Measurements from ENCODE around the gene DCAF12.

The DCAF12 gene

DNA sequence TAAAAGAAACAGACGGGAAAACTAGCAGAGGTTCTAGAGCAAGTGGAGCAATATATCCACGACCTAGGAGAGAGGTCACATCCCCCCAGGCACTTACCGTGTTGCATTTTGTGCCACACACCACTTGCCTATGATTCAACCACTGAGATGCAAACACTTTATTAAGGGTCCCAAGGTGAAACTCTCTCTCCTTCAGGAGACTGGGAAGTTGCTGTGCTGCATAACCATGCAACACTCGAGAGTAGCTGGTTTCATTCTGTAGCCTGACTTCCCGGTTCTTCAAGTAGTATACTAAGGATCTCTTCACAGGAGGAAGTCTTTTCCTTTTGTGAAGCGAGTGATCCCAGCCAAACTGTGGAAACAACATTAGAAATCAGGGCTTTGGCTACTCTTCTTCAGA, 1.6 kb downstream of the DCAF12 start:
- no peak for DNase-seq

DNA sequence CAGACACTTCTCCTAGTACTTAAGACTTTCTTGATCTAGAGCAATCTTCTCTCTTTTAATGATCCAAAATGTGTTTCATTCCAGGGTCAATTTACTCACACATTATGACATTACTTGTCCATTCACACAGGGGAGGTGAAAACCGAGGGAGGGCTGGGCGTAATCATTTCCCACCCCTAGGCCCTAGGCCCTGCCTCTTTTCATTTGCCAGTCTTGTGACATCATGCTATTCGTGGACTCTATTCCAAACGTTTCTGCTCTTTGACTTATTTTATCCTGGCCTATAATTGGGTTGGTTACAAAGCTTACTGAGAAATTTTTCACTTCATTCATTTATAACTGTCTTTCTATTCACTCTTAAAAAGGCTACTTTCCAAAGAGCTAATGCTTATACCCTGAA, 2.4 kb downstream of the DCAF12 start:
- DNase-seq: no peak

DNA sequence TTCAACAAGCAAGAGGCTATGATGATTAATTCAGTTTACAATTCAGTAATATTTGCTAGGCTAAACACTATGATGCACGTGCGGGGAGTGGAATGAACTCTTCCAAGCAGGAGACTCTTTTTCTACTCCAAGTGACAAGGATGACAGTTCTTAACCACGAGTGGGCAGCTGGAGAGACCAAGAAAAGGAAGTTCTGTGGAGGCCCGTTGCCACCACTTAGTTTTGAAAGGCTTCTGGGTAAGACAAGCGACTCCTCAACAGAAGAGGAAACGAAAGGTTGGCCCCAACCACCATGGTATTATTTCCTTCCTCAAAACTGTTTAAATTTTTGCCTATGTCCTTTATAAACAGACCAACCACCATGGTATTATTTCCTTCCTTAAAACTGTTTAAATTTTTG, 2.8 kb downstream of the DCAF12 start:
- no peak for DNase-seq

DNA sequence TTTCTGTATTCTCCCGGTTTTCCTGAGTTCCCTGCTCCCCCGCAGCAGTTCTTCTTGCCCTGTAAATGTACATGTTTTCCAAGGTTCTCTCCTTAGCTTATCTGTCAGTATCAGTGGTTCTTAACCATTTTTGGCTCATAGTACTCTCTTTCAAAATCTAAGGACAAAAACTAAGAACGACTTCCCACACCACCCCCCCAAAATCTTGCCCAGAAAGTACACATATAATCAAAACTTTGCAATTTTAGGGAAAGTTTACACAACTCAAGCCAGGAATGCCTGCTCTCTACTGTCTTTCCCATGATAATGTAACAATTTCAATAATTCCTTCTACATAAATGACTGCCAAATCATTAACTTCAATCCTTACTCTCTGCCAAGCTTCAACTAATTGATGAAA, 4.5 kb downstream of the DCAF12 start:
- no peak for DNase-seq

DNA sequence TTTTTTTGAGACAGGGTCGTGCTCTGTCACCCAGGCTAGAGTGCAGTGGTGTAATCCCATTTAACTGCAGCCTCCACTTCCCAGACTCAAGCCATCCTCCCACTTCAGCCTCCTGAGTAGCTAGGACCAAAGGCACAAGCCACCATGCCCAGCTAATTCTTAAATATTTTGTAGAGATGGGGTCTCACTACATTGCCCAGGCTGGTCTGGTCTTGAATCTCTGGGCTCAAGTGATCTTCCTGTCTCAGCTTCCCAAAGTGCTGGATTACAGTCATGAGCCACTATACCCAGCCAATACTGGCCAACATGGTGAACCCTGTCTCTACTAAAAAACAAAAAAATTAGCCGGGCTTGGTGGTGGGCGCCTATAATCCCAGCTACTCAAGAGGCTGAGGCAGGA, 6.8 kb downstream of the DCAF12 start:
- no peak for DNase-seq

DNA sequence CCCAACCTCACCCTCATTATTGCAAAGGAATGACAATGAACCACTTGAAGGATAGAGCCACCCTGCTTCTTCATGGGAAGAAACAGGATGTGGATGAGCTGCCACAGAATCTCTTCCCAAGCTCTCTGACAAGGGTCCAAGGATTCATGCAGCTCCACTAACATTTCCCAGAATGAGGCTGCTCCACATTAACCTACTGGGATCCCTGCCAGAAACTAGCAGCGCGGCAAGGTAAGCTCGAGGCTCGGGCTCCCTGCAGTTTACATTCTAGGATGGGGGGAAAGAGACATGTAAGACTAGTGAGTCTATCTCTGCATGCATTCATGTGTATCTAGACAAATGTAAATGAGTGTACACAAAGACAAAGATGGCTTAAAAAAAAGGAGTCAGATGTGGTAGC, 12.1 kb downstream of the DCAF12 start:
- no peak for DNase-seq

DNA sequence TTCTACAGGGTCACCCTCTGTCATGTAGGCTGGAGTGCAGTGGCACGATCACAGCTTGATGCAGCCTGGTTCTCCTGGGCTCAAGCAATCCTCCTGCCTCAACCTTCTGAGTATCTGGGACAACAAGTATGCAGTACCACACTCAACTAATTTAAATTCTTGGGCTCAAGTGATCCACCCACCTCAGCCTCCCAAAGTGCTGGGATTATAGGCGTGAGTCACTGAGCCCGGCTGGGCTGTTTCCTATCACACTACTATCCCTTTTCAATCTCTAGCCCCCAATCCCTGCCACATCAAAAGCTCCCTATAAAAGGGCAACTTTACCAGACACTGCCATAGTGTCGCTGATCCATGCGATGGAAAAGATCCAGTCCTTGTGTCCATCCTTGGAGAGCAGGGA, 20.4 kb downstream of the DCAF12 start:
- DNase-seq: no peak

DNA sequence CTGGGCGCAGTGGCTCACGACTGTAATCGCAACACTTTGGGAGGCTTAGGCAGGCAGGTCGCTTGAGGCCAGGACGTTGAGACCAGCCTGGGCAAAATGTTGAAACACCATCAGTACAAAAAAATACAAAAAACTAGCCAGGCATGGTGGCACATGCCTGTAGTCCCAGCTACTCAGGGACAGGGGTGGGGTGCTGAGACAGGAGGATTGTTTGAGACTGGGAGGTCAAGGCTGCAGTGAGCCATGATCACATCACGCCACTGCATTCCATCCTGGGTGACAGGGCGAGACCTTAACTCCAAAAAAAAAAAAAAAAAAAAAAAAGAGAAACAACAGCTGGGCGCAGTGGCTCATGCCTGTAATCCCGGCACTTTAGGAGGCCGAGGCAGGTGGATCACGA, 23.7 kb downstream of the DCAF12 start:
- DNase-seq: no peak

DNA sequence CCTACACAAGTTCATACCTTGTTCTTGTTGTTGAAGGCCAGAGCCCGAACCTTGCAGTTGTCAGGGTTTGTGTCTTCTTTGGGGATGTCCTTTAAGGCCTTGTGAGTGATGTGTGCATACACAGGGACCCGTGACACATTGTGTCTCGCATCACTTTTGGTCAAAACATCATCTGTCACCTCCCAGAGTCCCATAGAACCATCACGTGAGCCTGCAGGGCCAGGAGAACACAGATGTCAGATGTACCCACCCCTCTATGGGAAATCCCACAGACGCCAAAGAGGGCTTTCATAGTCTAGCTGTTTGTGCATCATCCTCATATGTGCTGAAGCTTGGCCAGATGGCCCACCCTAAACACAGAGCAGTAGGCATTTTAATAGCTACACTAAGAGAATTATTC, 28.2 kb downstream of the DCAF12 start:
- DNase-seq: peak; percentile 90

DNA sequence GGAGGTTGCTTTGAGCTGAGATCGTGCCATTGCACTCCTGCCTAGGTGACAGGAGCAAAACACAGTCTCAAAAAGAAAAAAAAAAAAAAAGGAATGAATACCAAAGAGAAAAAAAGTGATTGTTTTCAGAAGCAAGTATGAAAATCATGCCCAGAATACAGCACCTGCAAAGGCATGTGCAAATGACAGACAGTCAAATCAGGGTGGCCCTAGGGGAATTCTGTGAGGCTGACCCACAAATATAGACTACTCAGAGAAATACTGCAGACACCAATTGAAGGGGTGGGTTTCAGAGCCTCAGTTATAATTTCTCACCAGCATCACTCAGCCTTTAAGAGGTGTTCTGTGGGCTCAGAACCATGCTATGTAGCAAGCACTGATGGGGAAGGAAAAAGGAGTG, 28.6 kb downstream of the DCAF12 start:
- no peak for DNase-seq

DNA sequence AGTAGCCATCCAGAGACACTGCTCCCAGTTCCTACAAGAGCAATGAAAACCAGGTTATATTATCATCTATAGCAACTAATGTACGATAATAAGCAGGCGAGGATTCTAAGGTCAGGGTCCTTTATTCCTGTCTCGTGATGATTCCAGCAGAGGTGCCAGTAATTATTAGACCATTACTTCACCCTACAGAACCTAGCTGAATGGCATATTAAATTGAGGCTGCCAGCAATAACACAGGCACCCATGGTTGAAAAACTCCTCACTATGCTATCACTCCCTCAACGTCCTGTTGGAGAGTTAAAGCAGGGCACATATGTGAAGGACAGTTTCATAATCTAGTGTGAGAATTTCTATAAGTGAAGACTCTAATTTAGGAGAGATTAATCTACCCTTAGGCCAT, 29.7 kb downstream of the DCAF12 start:
- DNase-seq: no peak

DNA sequence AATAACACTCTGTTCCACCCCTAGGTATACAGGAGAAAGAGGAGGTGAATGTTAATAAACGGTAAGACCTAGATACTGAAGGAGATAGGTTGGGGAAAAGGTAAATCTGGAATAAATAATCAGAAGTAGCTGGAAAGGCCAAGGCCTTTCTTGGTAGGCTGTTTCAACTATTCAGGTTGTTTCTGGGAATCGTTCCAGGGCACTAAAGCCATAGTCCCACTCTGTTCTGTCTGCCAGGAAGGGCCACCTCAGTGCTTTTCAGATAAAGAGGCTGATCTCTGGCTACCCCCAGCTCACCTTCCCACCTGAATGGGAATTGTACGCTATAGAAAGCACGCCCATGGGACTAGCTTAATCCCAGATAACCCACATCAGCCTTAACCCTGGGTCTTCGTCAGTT, 32.9 kb downstream of the DCAF12 start:
- DNase-seq: no peak

DNA sequence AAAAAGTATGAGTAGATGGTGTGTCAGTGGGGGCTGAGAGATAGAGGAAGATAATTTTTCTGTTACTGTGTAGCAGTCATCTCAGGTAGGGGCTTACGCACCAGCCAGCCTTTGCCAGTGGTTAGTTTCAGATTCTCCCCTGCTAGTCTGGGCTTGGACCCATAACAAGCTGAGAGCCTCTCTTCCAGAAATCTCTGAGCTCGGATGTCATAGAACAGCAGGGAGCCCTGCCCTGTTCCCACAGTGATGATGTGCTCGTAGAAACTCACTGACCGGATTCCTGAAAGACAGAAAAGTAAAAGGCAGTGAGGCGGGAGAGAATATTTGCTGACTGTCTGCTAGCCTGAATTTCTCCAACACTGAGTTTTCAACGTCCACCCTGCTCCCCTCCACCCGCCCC, 37.2 kb downstream of the DCAF12 start:
- DNase-seq: no peak

DNA sequence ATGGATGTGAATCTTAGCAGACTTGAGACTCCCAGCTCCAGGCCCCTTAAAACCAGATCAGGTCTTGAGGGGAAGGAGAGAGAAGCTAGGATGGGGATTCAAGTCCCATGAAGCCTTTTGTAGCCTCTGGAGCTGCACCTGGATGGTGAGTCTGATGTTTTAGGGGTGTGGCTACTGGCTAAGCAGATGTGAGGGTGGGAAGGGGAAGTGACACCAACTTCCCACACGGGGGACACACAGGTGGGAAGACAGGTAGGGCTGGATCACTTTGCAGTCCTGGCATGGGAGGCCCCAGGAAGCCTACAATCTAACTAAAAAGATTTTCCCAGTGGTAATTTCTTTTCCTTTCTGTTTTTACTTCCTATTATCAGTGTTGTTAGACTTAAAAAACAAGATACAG, 39.1 kb downstream of the DCAF12 start:
- no peak for DNase-seq

DNA sequence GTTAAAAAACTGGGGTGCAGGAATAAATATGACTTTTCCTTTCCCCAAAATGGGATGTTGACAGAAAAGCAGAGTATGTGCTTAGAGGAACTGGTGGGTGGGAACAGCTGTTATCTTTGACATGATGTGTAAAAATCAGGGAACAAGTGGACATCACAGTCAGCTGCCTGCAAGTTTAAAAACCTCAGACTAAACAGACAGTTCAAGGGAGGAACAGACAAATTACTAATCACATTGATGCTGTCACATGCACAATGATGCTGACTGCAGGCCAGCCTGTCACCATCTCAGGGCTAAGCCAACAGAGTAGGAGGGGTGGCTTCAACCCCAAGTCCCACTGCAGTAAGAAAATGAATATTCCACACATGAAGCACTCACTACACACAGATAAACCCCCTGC, 39.6 kb downstream of the DCAF12 start:
- DNase-seq: no peak

DNA sequence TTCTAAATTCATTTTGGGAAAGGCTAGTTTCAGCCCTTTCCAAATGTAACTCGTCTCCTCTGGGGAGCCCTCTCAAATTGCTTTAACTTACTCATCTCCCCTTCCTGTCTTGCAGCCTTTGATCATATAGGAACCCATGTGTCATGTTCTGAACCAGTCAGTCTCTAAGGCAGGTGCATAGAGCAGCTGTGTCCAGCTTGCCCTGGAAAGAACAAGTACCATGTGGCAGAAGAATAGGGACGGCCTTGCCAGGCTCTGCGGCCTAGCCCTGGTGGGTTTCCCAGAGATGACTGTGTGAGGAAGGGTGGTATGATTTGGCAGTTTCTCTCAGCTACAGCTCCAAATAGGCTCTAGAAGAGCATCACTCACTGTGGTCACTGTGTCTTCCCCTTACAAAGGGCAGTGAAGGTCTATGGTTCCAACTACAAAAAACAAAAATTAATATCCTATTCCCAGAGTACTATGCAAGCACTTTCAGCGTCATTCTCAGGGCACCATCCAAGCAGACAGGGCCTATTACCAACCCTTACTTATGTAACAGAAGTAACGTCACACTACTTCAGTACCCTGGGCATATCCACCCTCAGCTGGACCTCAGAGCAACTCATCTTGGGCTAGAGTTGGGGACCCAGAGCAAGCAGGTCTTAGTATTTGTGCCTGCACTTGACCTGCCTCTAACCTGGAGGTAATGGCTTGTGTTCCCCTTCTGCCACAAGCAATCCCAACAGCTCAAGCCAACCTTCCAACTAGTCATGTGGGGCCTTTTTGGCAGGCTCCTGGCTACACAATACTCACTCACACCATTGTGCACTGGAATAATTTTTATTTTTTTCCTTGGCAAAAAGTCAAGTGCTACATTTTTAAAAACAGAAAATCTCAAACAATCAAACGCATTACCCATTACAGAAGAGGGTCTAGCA, 40.7 kb downstream of the DCAF12 start:
- no peak for DNase-seq

DNA sequence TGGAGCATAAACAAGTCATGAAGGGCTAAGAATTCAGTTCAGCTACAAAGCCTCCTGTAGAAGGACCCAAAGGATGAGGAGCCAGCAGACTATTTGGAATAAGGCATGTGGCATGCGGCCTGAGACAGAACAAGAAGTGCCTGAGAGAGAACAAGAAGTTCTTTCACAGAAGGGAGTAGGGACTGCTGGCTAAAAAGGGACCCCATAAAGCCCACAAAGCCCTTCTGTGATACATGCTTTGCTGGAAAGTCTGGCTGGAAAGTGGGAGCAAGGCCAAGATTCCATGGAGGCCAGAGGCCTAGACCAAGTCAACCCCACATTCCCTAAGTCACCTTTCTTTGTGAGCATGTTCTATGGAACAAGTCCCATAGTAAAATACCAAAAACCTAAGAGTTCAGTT, 41.9 kb downstream of the DCAF12 start:
- DNase-seq: no peak

DNA sequence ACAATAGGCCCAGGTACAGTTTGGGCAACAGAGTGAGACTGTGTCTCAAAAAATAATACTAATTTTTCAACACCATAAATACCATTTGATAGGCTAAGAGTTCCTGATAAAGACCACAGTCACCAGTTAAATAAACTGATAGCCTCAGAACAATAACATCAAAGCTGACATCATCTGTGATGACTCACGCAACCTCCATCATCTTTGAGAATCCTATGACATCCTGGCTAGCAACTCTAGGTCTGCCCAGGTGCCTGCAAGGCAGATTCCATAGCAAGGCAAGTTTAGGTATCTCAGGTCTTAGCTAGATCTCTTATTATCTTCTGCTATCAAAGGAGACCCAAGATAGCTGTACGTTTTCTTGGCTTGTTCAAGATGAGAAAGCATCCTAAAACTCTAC, 47.3 kb downstream of the DCAF12 start:
- DNase-seq: no peak

DNA sequence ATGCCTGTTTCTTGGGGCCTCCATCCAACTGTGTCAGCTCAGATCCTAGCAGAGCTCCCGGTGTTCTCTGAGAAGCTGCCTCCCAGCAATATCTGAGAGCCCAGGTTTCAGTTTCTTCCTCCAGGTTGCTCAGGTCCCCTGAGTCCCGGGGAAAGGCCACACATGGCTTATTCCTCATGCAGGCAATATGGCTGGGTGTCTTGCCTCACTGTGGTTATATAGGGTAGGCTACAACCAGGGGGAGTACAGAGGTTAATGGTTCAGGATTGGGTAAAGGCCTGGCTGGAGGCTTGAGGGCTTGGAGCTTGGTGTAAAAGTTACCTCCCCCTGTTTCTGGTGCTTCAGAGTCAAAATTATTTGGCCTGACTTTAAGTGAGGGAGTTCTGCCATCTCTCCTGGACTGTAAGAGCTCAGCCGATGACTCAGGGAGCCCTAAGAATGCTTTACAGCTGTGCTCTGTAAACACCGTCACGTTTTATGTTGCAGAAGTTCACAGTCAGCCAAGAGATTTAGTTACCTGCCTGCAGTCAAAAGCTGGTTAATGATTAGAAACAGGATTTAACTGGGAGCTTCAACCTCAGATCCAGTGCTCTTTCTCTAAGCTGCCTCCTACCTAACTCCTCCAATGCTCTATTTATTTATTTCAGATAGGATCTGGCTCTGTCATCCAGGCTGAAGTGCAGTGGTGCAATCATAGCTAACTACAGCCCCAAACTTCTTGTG, 53.5 kb downstream of the DCAF12 start:
- DNase-seq: no peak

DNA sequence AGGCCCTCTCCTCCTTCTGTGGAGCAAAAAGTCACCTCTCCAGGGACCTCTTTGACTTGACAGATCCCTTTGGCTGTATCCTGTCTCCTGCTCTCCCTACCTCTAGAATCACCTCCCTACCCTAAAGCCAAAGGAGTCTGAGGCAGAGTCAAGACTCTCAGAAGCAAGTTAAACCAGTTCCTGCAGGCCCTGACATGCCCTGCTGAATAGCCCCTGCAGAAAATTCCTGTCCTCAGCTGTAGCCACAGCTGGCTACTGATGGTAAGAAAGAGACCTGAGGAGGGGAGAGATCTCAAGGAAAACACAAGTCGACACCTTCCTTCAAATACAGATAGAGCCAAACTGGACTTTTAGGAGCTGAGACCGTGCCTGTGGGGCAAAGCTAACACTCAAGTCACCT, 54.1 kb downstream of the DCAF12 start:
- no peak for DNase-seq

DNA sequence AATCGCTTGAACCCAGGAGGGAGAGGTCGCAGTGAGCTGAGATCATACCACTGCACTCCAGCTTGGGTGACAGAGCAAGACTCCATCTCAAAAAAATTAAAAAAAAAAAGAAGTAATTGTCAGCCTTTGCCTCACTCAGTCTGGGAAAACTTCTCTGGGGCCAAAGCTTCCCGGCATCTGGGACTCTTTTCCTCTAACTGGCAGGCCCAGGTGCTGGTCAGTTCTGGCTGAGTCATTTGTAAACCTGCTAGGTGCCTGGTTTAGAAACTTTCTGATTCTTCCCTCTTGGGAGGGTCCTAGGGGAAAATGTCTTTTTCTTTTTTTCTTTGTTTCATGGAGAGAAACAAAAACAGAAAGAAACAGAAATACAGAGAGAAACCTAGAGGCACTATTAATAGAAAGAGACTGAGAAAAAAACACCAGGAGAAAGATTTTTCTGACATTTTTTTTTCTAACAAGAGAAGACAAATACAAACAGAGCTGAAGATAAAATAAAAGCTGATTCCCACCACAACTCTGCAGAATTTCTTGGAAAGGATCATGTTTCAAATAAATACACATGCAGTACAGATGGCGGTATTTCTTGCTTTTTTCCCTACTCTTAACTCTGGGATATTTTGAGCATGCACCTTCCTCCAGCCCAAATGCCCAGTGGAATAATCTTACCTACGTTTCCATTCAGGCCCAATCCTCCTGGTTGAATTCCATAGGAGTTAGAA, 55.7 kb downstream of the DCAF12 start:
- no peak for DNase-seq

DNA sequence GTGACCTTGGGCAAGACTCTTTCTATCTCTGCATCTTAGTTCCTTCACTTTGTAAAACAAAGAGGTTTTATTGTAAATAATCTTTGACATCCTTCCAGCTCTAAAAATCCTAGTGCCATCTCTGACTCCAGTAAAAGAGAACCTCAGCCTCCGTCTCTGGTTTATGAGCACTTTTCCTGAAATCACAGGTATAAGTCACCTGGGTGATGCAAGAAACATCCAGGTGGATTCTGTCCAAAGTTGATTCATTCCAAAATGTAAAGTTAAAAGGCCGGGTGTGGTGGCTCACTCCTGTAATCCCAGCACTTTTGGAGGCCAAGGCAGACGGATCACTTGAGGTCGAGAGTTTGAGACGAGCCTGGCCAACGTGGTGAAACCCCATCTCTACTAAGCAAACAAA, 56.7 kb downstream of the DCAF12 start:
- DNase-seq: no peak

DNA sequence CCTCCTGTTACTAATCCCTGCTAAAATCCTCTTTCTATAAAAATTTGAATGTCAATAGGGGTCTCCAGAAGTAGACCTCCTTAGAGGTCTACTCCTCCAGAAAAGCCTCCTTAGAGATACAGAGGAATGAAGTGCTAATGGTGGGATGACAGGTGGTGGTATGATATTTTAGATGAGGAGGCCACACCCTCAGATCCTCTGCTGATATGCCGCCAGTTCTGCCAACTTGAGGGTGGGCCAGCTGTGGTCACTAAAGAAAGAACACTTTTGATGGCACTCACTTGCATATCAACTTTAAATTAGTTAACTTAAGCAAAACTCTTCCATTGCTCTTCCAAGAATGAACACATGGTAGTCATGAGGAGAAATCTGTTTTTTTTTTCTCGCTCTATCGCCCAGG, 61.0 kb downstream of the DCAF12 start:
- DNase-seq: no peak

DNA sequence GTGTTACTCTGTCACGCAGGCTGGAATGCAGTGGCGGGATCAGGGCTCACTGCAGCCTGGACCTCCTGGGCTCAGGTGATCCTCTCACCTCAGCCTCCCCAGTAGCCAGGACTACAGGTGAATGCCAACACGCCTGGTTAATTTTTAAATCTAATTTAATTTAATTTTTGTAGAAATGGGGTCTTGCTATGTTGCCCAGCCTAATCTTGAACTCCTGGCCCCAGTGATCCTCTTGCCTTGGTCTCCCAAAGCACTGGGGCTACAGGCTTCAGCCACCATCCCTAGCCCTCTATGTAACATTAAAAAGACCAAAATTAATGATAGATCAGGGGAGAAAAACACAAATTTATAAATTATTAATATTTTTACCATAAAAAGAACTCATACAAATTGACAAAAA, 66.5 kb downstream of the DCAF12 start:
- DNase-seq: no peak
